Trophoblast cell (in vitro differentiated cells and primary cell): Measurements from ENCODE around the gene CHAMP1.
"Not testable (repeated sequence)": the region's sequence is repeated elsewhere in the genome, so short reads cannot be mapped to it uniquely, and the experiment has no call there.

Source experiments
- DNase-seq, 2 donors: peaks; one replicate each; pipeline ENCODE4 v3.0.0-alpha.2; 2016
- H2AFZ ChIP-seq: 2 replicates; pipeline ENCODE4 v1.6.1; 2013; ENCODE audit warnings: low read length, moderate library complexity, mild to moderate bottlenecking; ENCODE audit not compliant: insufficient read depth, poor library complexity
- H2AK5ac ChIP-seq: 2 replicates; pipeline ENCODE4 v1.6.1; 2013; ENCODE audit warnings: mild to moderate bottlenecking, low read length
- H2BK120ac ChIP-seq: 2 replicates; pipeline ENCODE4 v1.6.1; 2013; ENCODE audit warnings: low read length, mild to moderate bottlenecking, moderate library complexity; ENCODE audit not compliant: insufficient read depth, poor library complexity
- H2BK12ac ChIP-seq: 2 replicates; pipeline ENCODE4 v1.6.1; 2013; ENCODE audit warnings: mild to moderate bottlenecking, low read length, moderate library complexity
- H2BK5ac ChIP-seq: 2 replicates; pipeline ENCODE4 v1.6.1; 2013; ENCODE audit warnings: low read length, low read depth, moderate library complexity, mild to moderate bottlenecking; ENCODE audit not compliant: poor library complexity
- H3K14ac ChIP-seq: 2 replicates; pipeline ENCODE4 v1.6.1; 2013; ENCODE audit warnings: mild to moderate bottlenecking, low read length
- H3K18ac ChIP-seq: 2 replicates; pipeline ENCODE4 v1.6.1; 2013; ENCODE audit warnings: mild to moderate bottlenecking, low read length
- H3K23ac ChIP-seq: 2 replicates; pipeline ENCODE4 v1.6.1; 2013; ENCODE audit warnings: low read length
- H3K27ac ChIP-seq: 2 replicates; pipeline ENCODE4 v1.5.1; 2013; ENCODE audit warnings: low read depth, mild to moderate bottlenecking, inconsistent platforms, low read length, moderate library complexity
- H3K27me3 ChIP-seq: 2 replicates; pipeline ENCODE4 v1.6.1; 2013; ENCODE audit warnings: inconsistent platforms, mild to moderate bottlenecking, low read length, moderate library complexity; ENCODE audit not compliant: insufficient read depth
- H3K36me3 ChIP-seq, 2 experiments: 1 replicate in 1 of 2; 2 replicates in 1 of 2; pipeline ENCODE4 v1.6.1; 2013; ENCODE audit warnings: low read length in 2 of 2, mild to moderate bottlenecking in 2 of 2, moderate library complexity in 1 of 2; ENCODE audit not compliant: insufficient read depth in 2 of 2, control insufficient read depth in 1 of 2
- H3K4ac ChIP-seq: 2 replicates; pipeline ENCODE4 v1.6.1; 2013; ENCODE audit warnings: low read depth, mild to moderate bottlenecking, low read length, moderate library complexity
- H3K4me1 ChIP-seq, 2 experiments: 1 replicate in 1 of 2; 2 replicates in 1 of 2; pipeline ENCODE4 v1.6.1; 2013; ENCODE audit warnings: low read length in 2 of 2, mild to moderate bottlenecking in 2 of 2, moderate library complexity in 1 of 2; ENCODE audit not compliant: insufficient read depth in 2 of 2, control insufficient read depth in 1 of 2
- H3K4me2 ChIP-seq: 2 replicates; pipeline ENCODE4 v1.6.1; 2013; ENCODE audit warnings: inconsistent platforms, mild to moderate bottlenecking, low read length, moderate library complexity
- H3K4me3 ChIP-seq: 2 replicates; pipeline ENCODE4 v1.5.1; 2013; ENCODE audit warnings: mild to moderate bottlenecking, low read depth, low read length, inconsistent platforms
- H3K79me1 ChIP-seq: one replicate; pipeline ENCODE4 v1.6.1; 2013; ENCODE audit warnings: low read length
- H3K79me2 ChIP-seq: 2 replicates; pipeline ENCODE4 v1.6.1; 2013; ENCODE audit warnings: low read length, mild to moderate bottlenecking; ENCODE audit not compliant: control insufficient read depth, insufficient read depth, poor library complexity
- H3K9ac ChIP-seq: 2 replicates; pipeline ENCODE4 v1.6.1; 2013; ENCODE audit warnings: mild to moderate bottlenecking, low read length
- H3K9me3 ChIP-seq: 2 replicates; pipeline ENCODE4 v1.6.1; 2013; ENCODE audit warnings: low read depth, mild to moderate bottlenecking, control low read depth, inconsistent platforms, low read length; ENCODE audit not compliant: insufficient read depth
- H4K12ac ChIP-seq: 2 replicates; pipeline ENCODE4 v1.6.1; 2013; ENCODE audit warnings: low read depth, mild to moderate bottlenecking, low read length, moderate library complexity
- H4K8ac ChIP-seq: 2 replicates; pipeline ENCODE4 v1.6.1; 2013; ENCODE audit warnings: low read depth, mild to moderate bottlenecking, low read length, moderate library complexity
- H4K91ac ChIP-seq: one replicate; pipeline ENCODE4 v1.6.1; 2013; ENCODE audit warnings: low read depth, mild to moderate bottlenecking, low read length, moderate library complexity
- WGBS: extraction: QIAGEN DNeasy Blood & Tissue Kit; methylation state at CpG from one replicate; pipeline ENCODE4 v1.1.7; 2013; ENCODE audit warnings: missing lambda C conversion rate; ENCODE audit not compliant: insufficient read length, insufficient coverage; ENCODE audit errors: extremely low coverage; 5-methylcytosine and 5-hydroxymethylcytosine counted together

Gene CHAMP1

GRCh38 chr13:114341003-114341777 is 26.9 kb downstream of the CHAMP1 start:
- Histone ChIP-seq H3K4me2 (no peak overlapping the region), H4K12ac (no peak overlapping the region), H3K4me1 (no peaks in the 10 kb centered on the region), H4K91ac (no peak overlapping the region), H2BK120ac (no peak overlapping the region), H3K9ac (peak overlapping the region; percentile 66), H3K79me1 (no peaks in the 10 kb centered on the region), H3K27me3 (no peaks in the 10 kb centered on the region), H3K79me2 (no peaks in the 10 kb centered on the region), H3K9me3 (no peaks in the 10 kb centered on the region), H3K18ac (no peak overlapping the region), H3K27ac (no peak overlapping the region), H2BK12ac (no peak overlapping the region), H2AK5ac (no peak overlapping the region), H3K4me3 (no peak overlapping the region), H3K23ac (no peak overlapping the region), H3K36me3 (peaks cover 0 to 1% of the 10 kb centered on the region in 2 experiments), H4K8ac (no peak overlapping the region), H2AFZ (no peak overlapping the region), H2BK5ac (no peak overlapping the region), H3K14ac (no peak overlapping the region), H3K4ac (no peak overlapping the region)
- WGBS, result no CpG with 5 or more reads among the region's 14 CpGs
- no peak for DNase-seq

GRCh38 chr13:114347256-114347655 is 33.0 kb downstream of the CHAMP1 start:
- H2BK120ac ChIP-seq, DNase-seq, H3K79me2 ChIP-seq, H3K9me3 ChIP-seq, H3K4me3 ChIP-seq, H3K79me1 ChIP-seq, H3K36me3 ChIP-seq, H2BK12ac ChIP-seq, H4K8ac ChIP-seq, H3K14ac ChIP-seq, H3K4me2 ChIP-seq, H3K27me3 ChIP-seq, H4K12ac ChIP-seq, H3K18ac ChIP-seq, H2BK5ac ChIP-seq, H3K4me1 ChIP-seq, H2AK5ac ChIP-seq, H3K4ac ChIP-seq, H3K9ac ChIP-seq, H2AFZ ChIP-seq, H4K91ac ChIP-seq, H3K27ac ChIP-seq, H3K23ac ChIP-seq: not testable (repeated sequence)
- no CpG with 5 or more reads among the region's 3 CpGs for WGBS

- no CpG with 5 or more reads among the region's 34 CpGs for WGBS
- H3K9ac ChIP-seq, result not testable (repeated sequence)
Observed at GRCh38 chr13:114352763-114353162, 38.5 kb downstream of the CHAMP1 start.

GRCh38 chr13:114353382-114353781 is 39.1 kb downstream of the CHAMP1 start:
- H3K4me1 ChIP-seq, H4K8ac ChIP-seq, H3K36me3 ChIP-seq, H3K4me3 ChIP-seq, H3K9ac ChIP-seq, H3K23ac ChIP-seq, H3K14ac ChIP-seq, H4K12ac ChIP-seq, H2AK5ac ChIP-seq, H3K18ac ChIP-seq, H3K27ac ChIP-seq, H2BK12ac ChIP-seq, H2AFZ ChIP-seq, H3K4me2 ChIP-seq, H3K79me2 ChIP-seq, H2BK120ac ChIP-seq, H3K27me3 ChIP-seq, H4K91ac ChIP-seq, H2BK5ac ChIP-seq, H3K4ac ChIP-seq, H3K79me1 ChIP-seq, H3K9me3 ChIP-seq: not testable (repeated sequence)
- peak; percentile 16 to 64 for DNase-seq
- WGBS, result no CpG with 5 or more reads among the region's 38 CpGs

More at GRCh38 chr13:114352763-114353162, 38.5 kb downstream of the CHAMP1 start:
- H3K4ac ChIP-seq, H4K8ac ChIP-seq, H3K4me1 ChIP-seq, H2AFZ ChIP-seq, H3K9me3 ChIP-seq, H3K79me1 ChIP-seq, H3K79me2 ChIP-seq, H2BK120ac ChIP-seq, H3K18ac ChIP-seq, H2BK5ac ChIP-seq, H4K12ac ChIP-seq, H4K91ac ChIP-seq, H3K4me3 ChIP-seq, H3K14ac ChIP-seq, H3K27me3 ChIP-seq, H3K27ac ChIP-seq, H2BK12ac ChIP-seq, H3K23ac ChIP-seq, H3K4me2 ChIP-seq, H3K36me3 ChIP-seq, H2AK5ac ChIP-seq: not testable (repeated sequence)
- DNase-seq, result peak; percentile 95 to 97
